ENCODE data around the gene TOGARAM2. TPM values are rescaled to one million over a fixed set of nuclear protein-coding genes. Genes with fewer than 3 reads are reported as not detected.

Gene TOGARAM2
- total RNA-seq, 2 experiments from 2014 or later: 2.3 to 2.7 TPM

- H3K4me1 Mint-ChIP-seq (ENCODE audit: low read depth): no peaks in the 10 kb centered on the region
- H3K27ac Mint-ChIP-seq: no peak overlapping the region
- CTCF ChIA-PET: no interaction called here
- no peak overlapping the region for H3K4me3 Mint-ChIP-seq
- POLR2A ChIA-PET: no interaction called here
- no peak for ATAC-seq
- H3K9me3 Mint-ChIP-seq: no peaks in the 10 kb centered on the region
- H3K27me3 Mint-ChIP-seq: no peaks in the 10 kb centered on the region
- TF ChIP-seq CTCF (IDR thresholded peaks at IDR 0.05): no peak
- DNase-seq: no peak
- H3K36me3 Mint-ChIP-seq (ENCODE audit: low read depth): no peaks in the 10 kb centered on the region
- intact Hi-C loops (cut with micrococcal nuclease): no loop called here
Observed at GRCh38 chr2:28994679-28995078, 13.6 kb downstream of the TOGARAM2 start.

- ChIA-PET CTCF (interaction anchor here (0.8 to 1.9 kb wide), 3 partner anchors 15 to 37 kb away, joined by 3 to 7 read pairs (median 5); no protein-coding TSS in a partner anchor), POLR2A (no interaction called here)
- Mint-ChIP-seq H3K27ac (no peak overlapping the region), H3K4me1 (ENCODE audit: low read depth) (peaks cover 9% of the 10 kb centered on the region), H3K9me3 (no peaks in the 10 kb centered on the region), H3K4me3 (no peak overlapping the region), H3K36me3 (ENCODE audit: low read depth) (no peaks in the 10 kb centered on the region), H3K27me3 (no peaks in the 10 kb centered on the region)
- no peak for ATAC-seq
- no peak for DNase-seq
- intact Hi-C loops (cut with micrococcal nuclease): no loop called here
- no peak for TF ChIP-seq CTCF (IDR thresholded peaks at IDR 0.05)
Observed at GRCh38 chr2:28995765-28996750, 15.0 kb downstream of the TOGARAM2 start.

GRCh38 chr2:28997237-28997846 lies 16.2 kb downstream of the TOGARAM2 start:
- ATAC-seq (no peak), DNase-seq (no peak)
- intact Hi-C loops (cut with micrococcal nuclease): no loop called here
- ChIA-PET CTCF (no interaction called here), POLR2A (no interaction called here)
- Mint-ChIP-seq H3K27ac (no peak overlapping the region), H3K36me3 (ENCODE audit: low read depth) (no peaks in the 10 kb centered on the region), H3K4me1 (ENCODE audit: low read depth) (peaks cover 18% of the 10 kb centered on the region), H3K9me3 (no peaks in the 10 kb centered on the region), H3K4me3 (no peak overlapping the region), H3K27me3 (no peaks in the 10 kb centered on the region)
- TF ChIP-seq CTCF (IDR thresholded peaks at IDR 0.05): no peak

- no peak overlapping the region for H3K4me3 Mint-ChIP-seq
- no peak overlapping the region for H3K27ac Mint-ChIP-seq
- ChIA-PET POLR2A (no interaction called here), CTCF (no interaction called here)
- H3K9me3 Mint-ChIP-seq: no peaks in the 10 kb centered on the region
- intact Hi-C loops (cut with micrococcal nuclease): no loop called here
- H3K4me1 Mint-ChIP-seq (ENCODE audit: low read depth): peaks cover 18% of the 10 kb centered on the region
- ATAC-seq (no peak), DNase-seq (no peak)
- no peaks in the 10 kb centered on the region for H3K27me3 Mint-ChIP-seq
- H3K36me3 Mint-ChIP-seq (ENCODE audit: low read depth): no peaks in the 10 kb centered on the region
- TF ChIP-seq CTCF (IDR thresholded peaks at IDR 0.05): no peak
Observed at GRCh38 chr2:28997847-28998735, 17.0 kb downstream of the TOGARAM2 start.

All from activated CD8-positive, alpha-beta T cell treated with anti-CD3 and anti-CD28 coated beads for 36 hours (primary cell).